ENCODE results near the gene CASP8.

DNA sequence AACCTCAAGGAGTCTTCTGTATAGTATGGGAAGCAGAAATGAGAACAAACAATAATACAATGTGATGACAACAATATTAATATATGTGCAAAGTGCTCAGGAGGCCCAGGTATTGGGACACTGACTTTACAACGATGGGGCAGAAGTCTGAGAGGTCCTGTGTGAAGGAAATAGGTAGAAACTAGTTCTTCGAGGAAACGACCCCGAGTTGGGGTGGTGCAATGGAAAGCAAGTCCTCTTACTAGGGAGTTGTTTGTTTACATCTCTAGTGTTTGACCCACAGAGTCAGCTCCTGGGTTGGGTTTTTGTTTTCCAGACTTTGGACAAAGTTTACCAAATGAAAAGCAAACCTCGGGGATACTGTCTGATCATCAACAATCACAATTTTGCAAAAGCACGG, 16.2 kb downstream of the CASP8 start:
- TF ChIP-seq, protein P1, sequence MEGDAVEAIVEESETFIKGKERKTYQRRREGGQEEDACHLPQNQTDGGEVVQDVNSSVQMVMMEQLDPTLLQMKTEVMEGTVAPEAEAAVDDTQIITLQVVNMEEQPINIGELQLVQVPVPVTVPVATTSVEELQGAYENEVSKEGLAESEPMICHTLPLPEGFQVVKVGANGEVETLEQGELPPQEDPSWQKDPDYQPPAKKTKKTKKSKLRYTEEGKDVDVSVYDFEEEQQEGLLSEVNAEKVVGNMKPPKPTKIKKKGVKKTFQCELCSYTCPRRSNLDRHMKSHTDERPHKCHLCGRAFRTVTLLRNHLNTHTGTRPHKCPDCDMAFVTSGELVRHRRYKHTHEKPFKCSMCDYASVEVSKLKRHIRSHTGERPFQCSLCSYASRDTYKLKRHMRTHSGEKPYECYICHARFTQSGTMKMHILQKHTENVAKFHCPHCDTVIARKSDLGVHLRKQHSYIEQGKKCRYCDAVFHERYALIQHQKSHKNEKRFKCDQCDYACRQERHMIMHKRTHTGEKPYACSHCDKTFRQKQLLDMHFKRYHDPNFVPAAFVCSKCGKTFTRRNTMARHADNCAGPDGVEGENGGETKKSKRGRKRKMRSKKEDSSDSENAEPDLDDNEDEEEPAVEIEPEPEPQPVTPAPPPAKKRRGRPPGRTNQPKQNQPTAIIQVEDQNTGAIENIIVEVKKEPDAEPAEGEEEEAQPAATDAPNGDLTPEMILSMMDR (IDR thresholded peaks at IDR 0.05), result no peak
- TF ChIP-seq POLR2A (IDR thresholded peaks at IDR 0.05), result no peak

Measured in adrenal gland (tissue), 5 donors.